Thymus (tissue), 11 donors: ENCODE measurements around the gene DHTKD1. TPM values are rescaled to one million over a fixed set of nuclear protein-coding genes. Genes with fewer than 3 reads are reported as not detected.
"Not testable (repeated sequence)": the region's sequence is repeated elsewhere in the genome, so short reads cannot be mapped to it uniquely, and the experiment has no call there.

Experiments used
- DNase-seq, 9 donors: peaks; one replicate each; pipeline ENCODE4 v3.0.0-alpha.2; 2013; ENCODE audit warnings: low spot score in 9 of 9, low read depth in 6 of 9, missing footprints in 1 of 9
- H3K27ac ChIP-seq, 2 donors: one replicate each; pipeline ENCODE4 v1.5.1; 2013; ENCODE audit warnings: control low read depth in 1 of 2, low read depth in 1 of 2, low read length in 1 of 2, mild to moderate bottlenecking in 1 of 2, moderate library complexity in 1 of 2
- H3K27me3 ChIP-seq, 2 donors: one replicate each; pipeline ENCODE4 v1.5.1; 2013; ENCODE audit warnings: low read length in 1 of 2; ENCODE audit not compliant: control insufficient read depth in 2 of 2, insufficient read depth in 1 of 2
- H3K36me3 ChIP-seq, 2 donors: one replicate each; pipeline ENCODE4 v1.5.1; 2013; ENCODE audit warnings: low read length in 1 of 2, mild to moderate bottlenecking in 1 of 2, moderate library complexity in 1 of 2; ENCODE audit not compliant: control insufficient read depth in 2 of 2, insufficient read depth in 2 of 2
- H3K4me1 ChIP-seq, 2 donors: one replicate each; pipeline ENCODE4 v1.5.1; 2013; ENCODE audit warnings: low read length in 2 of 2; ENCODE audit not compliant: control insufficient read depth in 2 of 2, insufficient read depth in 2 of 2
- H3K4me3 ChIP-seq, 2 donors: one replicate each; pipeline ENCODE4 v1.5.1; 2013; ENCODE audit warnings: low read length in 2 of 2, control low read depth in 1 of 2, mild to moderate bottlenecking in 1 of 2
- H3K9me3 ChIP-seq, 2 donors: one replicate each; pipeline ENCODE4 v1.5.1; 2013; ENCODE audit warnings: low read length in 1 of 2, mild to moderate bottlenecking in 1 of 2; ENCODE audit not compliant: control insufficient read depth in 2 of 2, insufficient read depth in 1 of 2
- WGBS: extraction: QIAGEN DNeasy Blood & Tissue Kit; methylation state at CpG from one replicate; pipeline ENCODE4 v1.1.7; 2013; 5-methylcytosine and 5-hydroxymethylcytosine counted together
- polyA plus RNA-seq: library from polyadenylated mRNA; stranded (reverse); fragments of 200-250 nt; gene quantifications from one replicate; pipeline ENCODE4 v1.2.3, GENCODE V29; 2013
- total RNA-seq: library from RNA; stranded (reverse); fragments of 120-200 nt; gene quantifications from one replicate; pipeline ENCODE4 v1.2.4, GENCODE V29; 2013
- donor health status: healthy.

DHTKD1 gene
- total and polyA plus RNA-seq, 2 donors, result 10.5 to 14.4 TPM

DNA sequence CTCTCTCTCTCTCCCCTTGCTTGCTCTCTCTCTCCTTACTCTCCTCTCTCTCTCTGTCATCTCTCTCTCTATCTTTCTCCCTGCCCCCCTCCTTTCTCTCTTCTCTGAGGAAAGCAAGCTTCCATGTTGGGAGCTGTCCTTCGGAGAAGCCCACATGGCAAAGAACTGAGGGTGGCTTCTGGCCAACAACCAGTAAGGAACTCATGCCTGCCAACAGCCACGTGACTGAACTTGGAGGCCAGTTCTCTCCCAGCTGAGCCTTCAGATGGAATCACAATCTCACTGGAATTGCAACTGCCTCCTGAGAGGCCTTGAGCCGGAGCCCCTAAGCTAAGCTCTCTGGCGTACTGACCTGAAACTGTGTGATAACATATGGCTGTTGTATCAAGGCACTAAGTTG lies 12.0 kb upstream of the DHTKD1 start:
- no peaks in the 10 kb centered on the region for H3K36me3 ChIP-seq
- no peak overlapping the region for H3K27ac ChIP-seq
- WGBS, result 74% methylated on average over 4 of the region's 4 CpGs
- H3K27me3 ChIP-seq, result no peaks in the 10 kb centered on the region
- no peaks in the 10 kb centered on the region for H3K4me1 ChIP-seq
- no peak for DNase-seq
- no peak overlapping the region for H3K4me3 ChIP-seq
- H3K9me3 ChIP-seq, result no peaks in the 10 kb centered on the region

DNA sequence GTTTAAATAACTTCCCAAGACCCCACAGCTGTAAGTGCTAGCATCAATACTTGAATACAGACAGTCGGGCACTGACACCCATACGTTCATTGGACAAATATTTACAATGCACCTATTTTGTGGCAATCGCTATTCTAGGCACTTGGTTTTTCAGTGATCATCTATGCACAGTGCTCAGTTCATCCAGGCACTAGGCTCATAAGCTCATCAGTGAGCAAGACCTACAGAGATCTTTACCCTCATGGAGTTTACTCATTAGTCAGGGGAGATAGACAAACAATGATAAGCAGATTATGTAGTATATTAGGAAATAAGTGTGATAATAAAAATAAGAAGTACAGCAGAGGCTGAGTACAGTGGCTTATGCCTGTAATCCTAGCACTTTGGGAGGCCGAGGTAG lies 7.6 kb upstream of the DHTKD1 start:
- H3K27ac ChIP-seq, result no peak overlapping the region
- H3K36me3 ChIP-seq, result no peaks in the 10 kb centered on the region
- H3K4me1 ChIP-seq, result no peaks in the 10 kb centered on the region
- no peak overlapping the region for H3K4me3 ChIP-seq
- DNase-seq, result no peak
- no peaks in the 10 kb centered on the region for H3K9me3 ChIP-seq
- WGBS, result 99% methylated on average over 4 of the region's 4 CpGs
- no peaks in the 10 kb centered on the region for H3K27me3 ChIP-seq

- peaks cover 0 to under 1% of the 10 kb centered on the region in 2 donors for H3K9me3 ChIP-seq
- no peak overlapping the region for H3K4me3 ChIP-seq
- 90% methylated on average over 14 of the region's 14 CpGs for WGBS
- no peaks in the 10 kb centered on the region for H3K4me1 ChIP-seq
- no peaks in the 10 kb centered on the region for H3K27me3 ChIP-seq
- H3K36me3 ChIP-seq, result no peaks in the 10 kb centered on the region
- DNase-seq, result no peak
- H3K27ac ChIP-seq, result no peak overlapping the region
These were observed 5.8 kb upstream of the DHTKD1 start for GRCh38 chr10:12062754-12063482.

- Histone ChIP-seq H3K27ac (no peak overlapping the region), H3K36me3 (no peaks in the 10 kb centered on the region), H3K27me3 (no peaks in the 10 kb centered on the region), H3K4me1 (peaks cover 0 to 4% of the 10 kb centered on the region in 2 donors), H3K9me3 (peaks cover 0 to 4% of the 10 kb centered on the region in 2 donors), H3K4me3 (no peak overlapping the region)
- 97% methylated on average over 3 of the region's 3 CpGs for WGBS
- no peak for DNase-seq
These were observed 5.3 kb upstream of the DHTKD1 start for GRCh38 chr10:12063483-12063818.

DNA sequence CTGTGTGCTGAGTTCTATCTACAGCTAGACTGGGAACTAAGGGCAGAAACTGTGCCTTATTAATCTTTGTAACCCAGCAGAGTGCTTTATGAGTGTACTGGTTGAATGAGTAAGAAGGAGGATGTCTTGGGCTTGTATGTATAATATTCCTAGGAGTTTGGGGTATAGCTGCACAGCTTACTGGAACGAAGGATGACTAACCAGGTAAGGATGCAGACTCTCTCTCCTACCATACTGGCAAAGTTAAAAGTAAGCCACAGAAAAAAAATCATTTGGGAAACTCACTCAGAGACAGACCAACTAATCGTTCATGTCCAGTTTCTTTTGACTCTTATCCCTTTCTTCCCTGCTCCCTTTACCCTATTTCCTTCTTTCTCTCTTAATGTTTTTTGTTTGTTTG lies 1.4 kb upstream of the DHTKD1 start:
- Histone ChIP-seq H3K27ac (no peak overlapping the region), H3K27me3 (no peaks in the 10 kb centered on the region), H3K36me3 (no peaks in the 10 kb centered on the region), H3K4me1 (peaks cover 4 to 12% of the 10 kb centered on the region in 2 donors), H3K4me3 (no peak overlapping the region), H3K9me3 (peaks cover 0 to 4% of the 10 kb centered on the region in 2 donors)
- WGBS, result 95% methylated on average over 2 of the region's 2 CpGs
- no peak for DNase-seq

GRCh38 chr10:12071441-12071840 lies 2.7 kb downstream of the DHTKD1 start:
- not testable (repeated sequence) for H3K9me3 ChIP-seq, H3K36me3 ChIP-seq, DNase-seq, H3K27me3 ChIP-seq, H3K27ac ChIP-seq, H3K4me3 ChIP-seq
- peaks cover 4 to 12% of the 10 kb centered on the region in 2 donors for H3K4me1 ChIP-seq
- WGBS, result 96% methylated on average over 15 of the region's 15 CpGs

DNA sequence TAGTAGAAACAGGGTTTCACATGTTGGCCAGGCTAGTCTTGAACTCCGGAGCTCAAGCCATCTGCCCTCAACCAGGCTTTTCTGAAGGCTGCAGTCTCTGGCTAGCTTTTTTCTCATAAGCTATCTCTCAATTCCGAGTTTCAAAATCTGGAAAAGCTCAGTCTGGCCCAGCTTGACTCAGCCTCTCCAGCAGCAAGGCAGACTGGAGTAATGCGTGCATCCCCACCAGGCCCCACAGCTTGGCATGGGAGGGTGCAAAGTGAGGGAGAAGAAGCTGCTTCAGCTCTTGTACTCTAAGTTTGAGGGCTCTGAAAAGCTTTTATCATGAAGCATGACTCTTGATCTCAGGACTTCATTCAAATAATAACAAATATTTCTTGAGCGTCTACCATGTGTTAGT lies 4.8 kb downstream of the DHTKD1 start:
- no peak for DNase-seq
- H3K4me1 ChIP-seq, result peaks cover 4 to 6% of the 10 kb centered on the region in 2 donors
- H3K36me3 ChIP-seq, result peaks cover 0 to 3% of the 10 kb centered on the region in 2 donors
- no peaks in the 10 kb centered on the region for H3K27me3 ChIP-seq
- WGBS, result 96% methylated on average over 4 of the region's 4 CpGs
- H3K9me3 ChIP-seq, result no peaks in the 10 kb centered on the region
- H3K27ac ChIP-seq, result no peak overlapping the region
- H3K4me3 ChIP-seq, result no peak overlapping the region

GRCh38 chr10:12077580-12078180 lies 8.9 kb downstream of the DHTKD1 start:
- Histone ChIP-seq H3K4me1 (no peaks in the 10 kb centered on the region), H3K4me3 (no peak overlapping the region), H3K27ac (no peak overlapping the region), H3K9me3 (no peaks in the 10 kb centered on the region), H3K36me3 (peaks cover 7 to 14% of the 10 kb centered on the region in 2 donors), H3K27me3 (no peaks in the 10 kb centered on the region)
- 73% methylated on average over 9 of the region's 9 CpGs for WGBS
- DNase-seq, result no peak

DNA sequence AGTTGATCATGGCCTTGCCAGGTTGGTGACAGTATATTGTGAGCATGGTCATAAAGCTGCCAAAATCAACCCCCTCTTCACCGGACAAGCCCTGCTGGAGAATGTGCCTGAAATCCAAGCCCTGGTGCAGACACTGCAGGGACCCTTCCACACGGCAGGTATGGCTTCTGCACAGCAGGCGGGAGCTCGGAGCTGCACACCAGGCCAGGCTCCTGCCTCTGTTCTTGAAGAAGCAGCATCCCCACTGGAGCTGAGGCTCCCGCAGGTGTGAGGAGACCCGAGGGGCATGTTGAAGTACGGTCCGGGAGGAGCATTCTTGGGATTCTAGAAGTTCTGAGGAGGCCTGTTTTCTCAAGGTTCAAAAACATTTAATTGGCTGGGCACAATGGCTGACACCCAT lies 12.7 kb downstream of the DHTKD1 start:
- Histone ChIP-seq H3K36me3 (peaks cover 23 to 27% of the 10 kb centered on the region in 2 donors), H3K9me3 (no peaks in the 10 kb centered on the region), H3K27me3 (no peaks in the 10 kb centered on the region), H3K27ac (no peak overlapping the region), H3K4me1 (peaks cover 0 to 2% of the 10 kb centered on the region in 2 donors), H3K4me3 (no peak overlapping the region)
- 95% methylated on average over 8 of the region's 8 CpGs for WGBS
- no peak for DNase-seq
